ENCODE data around the gene MCCC2.
A peak's percentile ranks its signal among the peaks of the same experiment; 100 is the strongest.

The MCCC2 gene

DNA sequence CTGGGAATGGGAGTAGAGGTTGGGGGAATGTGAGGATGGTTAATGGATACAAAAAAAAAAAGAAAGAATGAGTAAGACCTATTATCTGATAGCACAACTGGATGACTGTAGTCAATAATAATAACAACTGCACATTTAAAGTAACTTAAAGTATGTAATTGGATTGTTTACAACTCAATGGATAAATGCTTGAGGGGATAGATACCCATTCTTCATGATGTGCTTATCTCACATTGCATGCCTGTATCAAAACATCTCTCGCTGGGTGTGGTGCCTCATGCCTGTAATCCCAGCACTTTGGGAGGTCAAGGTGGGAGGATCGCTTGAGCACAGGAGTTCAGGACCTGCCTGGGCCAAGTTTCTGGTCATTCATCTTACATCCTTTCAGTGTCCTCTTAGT is 34.6 kb downstream of the MCCC2 start:
- H3K4me3 ChIP-seq (ENCODE audit: control insufficient read depth in 1 of 7, extremely low read depth in 1 of 7, insufficient read depth in 4 of 7, low read depth in 2 of 7, low read length in 6 of 7) = no peak overlapping the region
- POLR2A ChIA-PET = no interaction called here
- H3K27me3 ChIP-seq (replicated peaks in 2 of 5; ENCODE audit: control insufficient read depth in 4 of 5, insufficient read depth in 5 of 5, low read length in 4 of 5) = no peaks in the 10 kb centered on the region
- 100% methylated on average over 2 of the region's 2 CpGs for WGBS (ENCODE audit: insufficient coverage)
- no peak for DNase-seq
- peaks cover 10 to 45% (median 28%) of the 10 kb centered on the region in 4 experiments for H3K36me3 ChIP-seq (ENCODE audit: control insufficient read depth in 4 of 4, insufficient read depth in 4 of 4, low read length in 3 of 4)
- peaks cover 0 to 6% (median 3%) of the 10 kb centered on the region in 5 experiments for H3K9me3 ChIP-seq (ENCODE audit: control extremely low read depth in 1 of 5, control insufficient read depth in 4 of 5, insufficient read depth in 2 of 5, low read depth in 1 of 5, low read length in 4 of 5)
- H3K4me1 ChIP-seq (ENCODE audit: control extremely low read depth in 1 of 4, control insufficient read depth in 4 of 4, insufficient read depth in 4 of 4, low read length in 3 of 4) = no peaks in the 10 kb centered on the region
- H3K27ac ChIP-seq (ENCODE audit: insufficient read depth in 1 of 2, low read depth in 1 of 2, low read length in 2 of 2, poor library complexity in 1 of 2, severe bottlenecking in 2 of 2) = no peak overlapping the region
- CTCF ChIA-PET = no interaction called here

DNA sequence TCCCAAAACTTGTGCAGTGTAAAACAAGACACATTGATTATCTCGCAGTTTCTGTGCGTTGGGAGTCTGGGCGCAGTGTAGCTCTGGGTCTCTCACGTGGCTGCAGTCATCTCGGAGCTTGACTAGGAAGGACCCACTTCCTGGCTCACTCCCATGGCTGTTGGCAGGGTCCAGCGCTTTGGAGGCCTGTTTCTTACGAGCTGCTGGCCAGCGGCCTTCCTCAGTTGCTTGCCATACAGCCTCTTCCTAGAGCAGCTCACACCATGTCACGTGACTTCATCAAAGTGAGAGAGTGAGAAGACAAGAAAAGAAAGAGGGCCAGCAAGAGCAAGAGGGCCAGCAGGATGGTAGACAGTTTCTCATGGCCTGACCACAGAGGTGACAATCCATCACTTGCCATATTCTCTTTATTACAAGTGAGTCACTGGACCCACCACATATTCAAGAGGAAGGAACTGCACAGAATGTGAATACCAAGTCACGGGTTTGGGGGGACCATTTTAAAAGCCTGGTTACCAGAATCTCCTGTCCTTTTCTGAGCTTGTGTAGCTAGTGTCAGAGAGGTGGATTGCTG is 36.2 kb downstream of the MCCC2 start:
- WGBS (ENCODE audit: insufficient coverage) = 97% methylated on average over 6 of the region's 10 CpGs
- Histone ChIP-seq H3K27ac (ENCODE audit: insufficient read depth in 1 of 2, low read depth in 1 of 2, low read length in 2 of 2, poor library complexity in 1 of 2, severe bottlenecking in 2 of 2) (no peak overlapping the region), H3K4me3 (ENCODE audit: control insufficient read depth in 1 of 7, extremely low read depth in 1 of 7, insufficient read depth in 4 of 7, low read depth in 2 of 7, low read length in 6 of 7) (no peak overlapping the region), H3K9me3 (ENCODE audit: control extremely low read depth in 1 of 5, control insufficient read depth in 4 of 5, insufficient read depth in 2 of 5, low read depth in 1 of 5, low read length in 4 of 5) (no peaks in the 10 kb centered on the region), H3K27me3 (replicated peaks in 2 of 5; ENCODE audit: control insufficient read depth in 4 of 5, insufficient read depth in 5 of 5, low read length in 4 of 5) (no peaks in the 10 kb centered on the region), H3K36me3 (ENCODE audit: control insufficient read depth in 4 of 4, insufficient read depth in 4 of 4, low read length in 3 of 4) (peaks cover 4 to 45% (median 22%) of the 10 kb centered on the region in 4 experiments), H3K4me1 (ENCODE audit: control extremely low read depth in 1 of 4, control insufficient read depth in 4 of 4, insufficient read depth in 4 of 4, low read length in 3 of 4) (no peaks in the 10 kb centered on the region)
- POLR2A ChIA-PET = no interaction called here
- DNase-seq = peak in 1 of 3 donors; percentile 4
- CTCF ChIA-PET = no interaction called here

DNA sequence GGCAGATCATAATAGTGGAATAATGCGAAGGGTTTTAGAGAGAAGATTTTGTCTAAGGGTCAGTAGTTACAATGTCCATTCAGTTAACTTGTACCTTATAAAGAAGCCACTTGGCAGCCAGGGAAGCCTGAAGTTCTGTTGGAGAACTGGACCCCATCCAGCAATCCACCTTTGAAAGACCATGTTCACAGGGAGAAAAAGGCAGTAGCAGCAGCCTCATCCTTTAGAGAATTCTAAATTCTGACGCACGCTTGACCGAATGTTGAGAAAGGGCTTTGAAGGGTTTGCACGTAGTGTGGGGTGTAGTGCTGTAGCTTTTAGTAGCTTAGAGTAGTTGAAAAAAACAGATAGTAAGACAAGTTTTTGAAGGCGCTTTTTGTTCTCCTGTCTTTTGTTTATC is 42.8 kb downstream of the MCCC2 start:
- no peak overlapping the region for H3K27ac ChIP-seq (ENCODE audit: insufficient read depth in 1 of 2, low read depth in 1 of 2, low read length in 2 of 2, poor library complexity in 1 of 2, severe bottlenecking in 2 of 2)
- H3K4me1 ChIP-seq (ENCODE audit: control extremely low read depth in 1 of 4, control insufficient read depth in 4 of 4, insufficient read depth in 4 of 4, low read length in 3 of 4) = no peaks in the 10 kb centered on the region
- no peaks in the 10 kb centered on the region for H3K27me3 ChIP-seq (replicated peaks in 2 of 5; ENCODE audit: control insufficient read depth in 4 of 5, insufficient read depth in 5 of 5, low read length in 4 of 5)
- WGBS (ENCODE audit: insufficient coverage) = 100% methylated on average over 4 of the region's 6 CpGs
- H3K36me3 ChIP-seq (ENCODE audit: control insufficient read depth in 4 of 4, insufficient read depth in 4 of 4, low read length in 3 of 4) = peaks cover 12 to 36% (median 24%) of the 10 kb centered on the region in 4 experiments
- ChIA-PET CTCF (no interaction called here), POLR2A (interaction anchor here (0.6 kb wide), 1 partner anchor 15 kb away, joined by 3 read pairs; no protein-coding TSS in a partner anchor)
- no peak overlapping the region for H3K4me3 ChIP-seq (ENCODE audit: control insufficient read depth in 1 of 7, extremely low read depth in 1 of 7, insufficient read depth in 4 of 7, low read depth in 2 of 7, low read length in 6 of 7)
- no peak for DNase-seq
- H3K9me3 ChIP-seq (ENCODE audit: control extremely low read depth in 1 of 5, control insufficient read depth in 4 of 5, insufficient read depth in 2 of 5, low read depth in 1 of 5, low read length in 4 of 5) = no peaks in the 10 kb centered on the region

DNA sequence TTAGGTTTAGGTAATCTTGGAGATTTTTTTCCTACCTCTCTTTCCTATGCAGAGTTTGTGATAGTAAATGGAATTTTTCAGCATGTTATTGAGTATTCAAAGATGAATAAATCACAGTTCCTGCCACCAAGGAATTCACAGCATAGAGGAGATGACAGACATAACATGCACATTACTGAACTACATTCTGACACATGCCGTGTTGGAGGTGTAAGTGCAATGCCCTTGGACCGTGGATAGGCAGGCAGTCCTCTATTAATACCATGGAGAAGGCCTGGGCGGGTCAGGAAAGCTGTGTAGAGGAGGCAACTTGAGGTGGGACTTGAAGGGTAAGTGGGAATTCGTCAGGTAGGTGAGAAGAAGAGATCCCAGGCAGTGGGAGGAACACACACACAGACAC is 43.9 kb downstream of the MCCC2 start:
- no peak overlapping the region for H3K4me3 ChIP-seq (ENCODE audit: control insufficient read depth in 1 of 7, extremely low read depth in 1 of 7, insufficient read depth in 4 of 7, low read depth in 2 of 7, low read length in 6 of 7)
- ChIA-PET POLR2A (no interaction called here), CTCF (no interaction called here)
- peaks cover 14 to 46% (median 26%) of the 10 kb centered on the region in 4 experiments for H3K36me3 ChIP-seq (ENCODE audit: control insufficient read depth in 4 of 4, insufficient read depth in 4 of 4, low read length in 3 of 4)
- H3K27ac ChIP-seq (ENCODE audit: insufficient read depth in 1 of 2, low read depth in 1 of 2, low read length in 2 of 2, poor library complexity in 1 of 2, severe bottlenecking in 2 of 2) = no peak overlapping the region
- no peak for DNase-seq
- H3K9me3 ChIP-seq (ENCODE audit: control extremely low read depth in 1 of 5, control insufficient read depth in 4 of 5, insufficient read depth in 2 of 5, low read depth in 1 of 5, low read length in 4 of 5) = peaks cover 0 to 4% (median 0%) of the 10 kb centered on the region in 5 experiments
- no CpG with 5 or more reads among the region's 4 CpGs for WGBS (ENCODE audit: insufficient coverage)
- no peaks in the 10 kb centered on the region for H3K27me3 ChIP-seq (replicated peaks in 2 of 5; ENCODE audit: control insufficient read depth in 4 of 5, insufficient read depth in 5 of 5, low read length in 4 of 5)
- H3K4me1 ChIP-seq (ENCODE audit: control extremely low read depth in 1 of 4, control insufficient read depth in 4 of 4, insufficient read depth in 4 of 4, low read length in 3 of 4) = no peaks in the 10 kb centered on the region

DNA sequence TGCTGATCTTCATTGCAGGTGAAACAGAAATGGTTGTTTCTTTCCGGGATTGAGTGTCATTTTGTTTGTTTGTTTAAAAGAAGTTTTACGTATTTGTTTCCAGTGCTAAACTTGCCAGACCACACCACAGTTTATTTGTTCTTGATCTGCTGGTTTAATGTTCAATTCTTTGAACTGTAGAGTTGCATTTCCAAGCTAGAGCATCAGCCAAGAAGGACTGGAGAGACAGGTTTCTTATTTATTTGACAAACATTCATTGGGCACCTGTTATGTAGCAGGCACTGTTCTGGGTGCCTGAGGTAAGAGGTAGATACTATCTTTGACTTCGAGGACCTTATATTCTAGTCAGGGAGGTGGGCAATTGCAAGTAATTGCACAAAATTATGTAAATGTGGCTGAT is 45.0 kb downstream of the MCCC2 start:
- DNase-seq = no peak
- Histone ChIP-seq H3K27me3 (replicated peaks in 2 of 5; ENCODE audit: control insufficient read depth in 4 of 5, insufficient read depth in 5 of 5, low read length in 4 of 5) (no peaks in the 10 kb centered on the region), H3K4me1 (ENCODE audit: control extremely low read depth in 1 of 4, control insufficient read depth in 4 of 4, insufficient read depth in 4 of 4, low read length in 3 of 4) (no peaks in the 10 kb centered on the region), H3K36me3 (ENCODE audit: control insufficient read depth in 4 of 4, insufficient read depth in 4 of 4, low read length in 3 of 4) (peaks cover 11 to 49% (median 23%) of the 10 kb centered on the region in 4 experiments), H3K27ac (ENCODE audit: insufficient read depth in 1 of 2, low read depth in 1 of 2, low read length in 2 of 2, poor library complexity in 1 of 2, severe bottlenecking in 2 of 2) (no peak overlapping the region), H3K4me3 (ENCODE audit: control insufficient read depth in 1 of 7, extremely low read depth in 1 of 7, insufficient read depth in 4 of 7, low read depth in 2 of 7, low read length in 6 of 7) (no peak overlapping the region), H3K9me3 (ENCODE audit: control extremely low read depth in 1 of 5, control insufficient read depth in 4 of 5, insufficient read depth in 2 of 5, low read depth in 1 of 5, low read length in 4 of 5) (peaks cover 0 to 4% (median 0%) of the 10 kb centered on the region in 5 experiments)
- WGBS (ENCODE audit: insufficient coverage) = 89% methylated on average over 1 of the region's 3 CpGs
- CTCF ChIA-PET = interaction anchor here (1.0 kb wide), 1 partner anchor 31 kb away, joined by 3 read pairs; no protein-coding TSS in a partner anchor
- POLR2A ChIA-PET = no interaction called here

DNA sequence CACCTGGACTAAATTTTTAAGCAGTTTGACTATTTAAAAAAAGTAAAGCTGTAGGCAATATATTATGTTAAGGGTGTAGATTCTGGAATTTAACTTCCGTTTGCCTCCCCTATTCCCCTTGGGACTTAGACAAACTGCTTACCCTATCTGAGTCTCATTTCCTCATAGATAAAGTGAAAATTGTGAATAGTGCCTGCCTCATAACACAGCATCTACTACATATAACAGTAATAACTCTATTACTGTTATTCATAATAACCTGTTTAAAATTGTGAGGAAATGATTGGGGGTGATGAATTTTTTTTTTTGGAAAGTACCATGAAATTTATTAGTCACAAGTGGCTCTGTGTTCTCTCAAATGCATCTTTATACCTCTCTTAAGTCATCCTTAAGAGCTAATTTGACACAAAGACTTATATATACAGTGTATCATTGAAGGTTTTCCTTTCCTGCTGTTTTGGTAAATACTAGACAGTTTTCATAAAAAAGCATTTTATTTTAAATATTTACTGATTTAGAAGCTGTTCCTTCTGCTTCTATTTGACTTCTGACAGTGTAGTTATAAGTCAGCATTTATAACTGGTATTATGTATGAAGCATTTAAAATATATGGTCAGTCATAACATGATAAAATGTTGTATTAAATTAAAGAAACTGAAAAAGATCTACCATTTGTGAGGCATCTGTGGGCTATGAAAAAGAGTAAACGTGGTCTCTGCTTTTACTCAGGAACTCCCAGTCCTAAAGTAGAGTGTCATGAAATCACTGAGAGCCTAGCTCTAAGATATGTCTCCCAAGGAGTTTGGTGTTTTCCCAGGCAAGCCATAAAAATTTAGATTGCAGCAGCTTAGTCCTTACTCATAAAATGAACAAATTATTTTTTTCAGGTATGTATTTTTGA is 46.4 kb downstream of the MCCC2 start:
- DNase-seq = no peak
- H3K4me1 ChIP-seq (ENCODE audit: control extremely low read depth in 1 of 4, control insufficient read depth in 4 of 4, insufficient read depth in 4 of 4, low read length in 3 of 4) = no peaks in the 10 kb centered on the region
- no peaks in the 10 kb centered on the region for H3K27me3 ChIP-seq (replicated peaks in 2 of 5; ENCODE audit: control insufficient read depth in 4 of 5, insufficient read depth in 5 of 5, low read length in 4 of 5)
- ChIA-PET POLR2A (no interaction called here), CTCF (interaction anchor here (0.8 kb wide), 1 partner anchor 13 kb away, joined by 3 read pairs; no protein-coding TSS in a partner anchor)
- H3K9me3 ChIP-seq (ENCODE audit: control extremely low read depth in 1 of 5, control insufficient read depth in 4 of 5, insufficient read depth in 2 of 5, low read depth in 1 of 5, low read length in 4 of 5) = peaks cover 0 to 14% (median 3%) of the 10 kb centered on the region in 5 experiments
- H3K4me3 ChIP-seq (ENCODE audit: control insufficient read depth in 1 of 7, extremely low read depth in 1 of 7, insufficient read depth in 4 of 7, low read depth in 2 of 7, low read length in 6 of 7) = no peak overlapping the region
- no peak overlapping the region for H3K27ac ChIP-seq (ENCODE audit: insufficient read depth in 1 of 2, low read depth in 1 of 2, low read length in 2 of 2, poor library complexity in 1 of 2, severe bottlenecking in 2 of 2)
- H3K36me3 ChIP-seq (ENCODE audit: control insufficient read depth in 4 of 4, insufficient read depth in 4 of 4, low read length in 3 of 4) = peaks cover 17 to 61% (median 32%) of the 10 kb centered on the region in 4 experiments
- 100% methylated on average over 1 of the region's 2 CpGs for WGBS (ENCODE audit: insufficient coverage)

DNA sequence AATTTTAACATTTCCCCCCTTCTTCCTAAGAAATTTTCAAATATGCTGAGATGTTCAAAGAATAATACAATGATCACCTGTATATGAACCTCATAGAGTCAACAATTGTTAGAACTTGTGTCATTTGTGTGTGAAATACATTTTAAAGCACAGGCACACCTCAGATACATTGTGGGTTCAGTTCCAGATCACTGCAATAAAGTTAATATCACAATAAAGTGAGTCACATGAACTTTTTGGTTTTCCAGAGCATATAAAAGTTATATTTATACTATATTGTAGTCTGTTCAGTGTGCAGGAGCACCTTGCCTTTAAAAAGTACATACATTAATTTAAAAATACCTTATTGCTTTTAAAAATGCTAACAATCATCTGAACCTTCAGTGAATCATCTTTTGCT is 50.0 kb downstream of the MCCC2 start:
- ChIA-PET POLR2A (no interaction called here), CTCF (no interaction called here)
- no peaks in the 10 kb centered on the region for H3K27me3 ChIP-seq (replicated peaks in 2 of 5; ENCODE audit: control insufficient read depth in 4 of 5, insufficient read depth in 5 of 5, low read length in 4 of 5)
- H3K27ac ChIP-seq (ENCODE audit: insufficient read depth in 1 of 2, low read depth in 1 of 2, low read length in 2 of 2, poor library complexity in 1 of 2, severe bottlenecking in 2 of 2) = no peak overlapping the region
- H3K4me1 ChIP-seq (ENCODE audit: control extremely low read depth in 1 of 4, control insufficient read depth in 4 of 4, insufficient read depth in 4 of 4, low read length in 3 of 4) = no peaks in the 10 kb centered on the region
- DNase-seq = no peak
- H3K4me3 ChIP-seq (ENCODE audit: control insufficient read depth in 1 of 7, extremely low read depth in 1 of 7, insufficient read depth in 4 of 7, low read depth in 2 of 7, low read length in 6 of 7) = no peak overlapping the region
- peaks cover 20 to 82% (median 44%) of the 10 kb centered on the region in 4 experiments for H3K36me3 ChIP-seq (ENCODE audit: control insufficient read depth in 4 of 4, insufficient read depth in 4 of 4, low read length in 3 of 4)
- peaks cover 0 to 23% (median 4%) of the 10 kb centered on the region in 5 experiments for H3K9me3 ChIP-seq (ENCODE audit: control extremely low read depth in 1 of 5, control insufficient read depth in 4 of 5, insufficient read depth in 2 of 5, low read depth in 1 of 5, low read length in 4 of 5)
